ENCODE results near the gene TUBGCP2. TPM values are rescaled to one million over a fixed set of nuclear protein-coding genes. Genes with fewer than 3 reads are reported as not detected.

Gene TUBGCP2
- total RNA-seq, 1 donor from 2014 or later = 35.2 TPM

- TF ChIP-seq CTCF (conservative IDR thresholded peaks at IDR 0.05; ENCODE audit: low read depth, low read length) = no peak
- no peak for DNase-seq (ENCODE audit: low read depth)
- no peak overlapping the region for H3K4me3 ChIP-seq (ENCODE audit: low read depth, low read length)
Measured at GRCh38 chr10:133289761-133290160, 18.9 kb downstream of the TUBGCP2 start.

GRCh38 chr10:133287832-133288500, 20.7 kb downstream of the TUBGCP2 start:
- no peak overlapping the region for H3K4me3 ChIP-seq (ENCODE audit: low read depth, low read length)
- TF ChIP-seq CTCF (conservative IDR thresholded peaks at IDR 0.05; ENCODE audit: low read depth, low read length) = no peak
- no peak for DNase-seq (ENCODE audit: low read depth)

- TF ChIP-seq CTCF (conservative IDR thresholded peaks at IDR 0.05; ENCODE audit: low read depth, low read length) = no peak
- H3K4me3 ChIP-seq (ENCODE audit: low read depth, low read length) = no peak overlapping the region
- no peak for DNase-seq (ENCODE audit: low read depth)
Measured at GRCh38 chr10:133286366-133286765, 22.3 kb downstream of the TUBGCP2 start.

GRCh38 chr10:133285217-133285616, 23.5 kb downstream of the TUBGCP2 start:
- H3K4me3 ChIP-seq (ENCODE audit: low read depth, low read length) = no peak overlapping the region
- no peak for TF ChIP-seq CTCF (conservative IDR thresholded peaks at IDR 0.05; ENCODE audit: low read depth, low read length)
- no peak for DNase-seq (ENCODE audit: low read depth)

- no peak for TF ChIP-seq CTCF (conservative IDR thresholded peaks at IDR 0.05; ENCODE audit: low read depth, low read length)
- DNase-seq (ENCODE audit: low read depth) = no peak
- H3K4me3 ChIP-seq (ENCODE audit: low read depth, low read length) = no peak overlapping the region
Measured at GRCh38 chr10:133283931-133284330, 24.7 kb downstream of the TUBGCP2 start.

- no peak for DNase-seq (ENCODE audit: low read depth)
- TF ChIP-seq CTCF (conservative IDR thresholded peaks at IDR 0.05; ENCODE audit: low read depth, low read length) = no peak
- H3K4me3 ChIP-seq (ENCODE audit: low read depth, low read length) = no peak overlapping the region
Measured at GRCh38 chr10:133282846-133283390, 25.8 kb downstream of the TUBGCP2 start.

All from epithelial cell of proximal tubule (primary cell).